Stimulated activated CD8-positive, alpha-beta memory T cell treated with anti-CD3 and anti-CD28 coated beads, Interleukin-4, amount 100 ng/mL, for 4 hours (primary cell): ENCODE data around the gene PCED1B.

Experiments used
- DNase-seq, 2 donors: peaks; one replicate each; pipeline ENCODE4 v3.0.0-alpha.2; 2020; ENCODE audit warnings: low read depth in 2 of 2, low spot score in 1 of 2

Gene PCED1B

GRCh38 chr12:47067176-47067575 is 12.2 kb upstream of the PCED1B start:
- no peak for DNase-seq

DNA sequence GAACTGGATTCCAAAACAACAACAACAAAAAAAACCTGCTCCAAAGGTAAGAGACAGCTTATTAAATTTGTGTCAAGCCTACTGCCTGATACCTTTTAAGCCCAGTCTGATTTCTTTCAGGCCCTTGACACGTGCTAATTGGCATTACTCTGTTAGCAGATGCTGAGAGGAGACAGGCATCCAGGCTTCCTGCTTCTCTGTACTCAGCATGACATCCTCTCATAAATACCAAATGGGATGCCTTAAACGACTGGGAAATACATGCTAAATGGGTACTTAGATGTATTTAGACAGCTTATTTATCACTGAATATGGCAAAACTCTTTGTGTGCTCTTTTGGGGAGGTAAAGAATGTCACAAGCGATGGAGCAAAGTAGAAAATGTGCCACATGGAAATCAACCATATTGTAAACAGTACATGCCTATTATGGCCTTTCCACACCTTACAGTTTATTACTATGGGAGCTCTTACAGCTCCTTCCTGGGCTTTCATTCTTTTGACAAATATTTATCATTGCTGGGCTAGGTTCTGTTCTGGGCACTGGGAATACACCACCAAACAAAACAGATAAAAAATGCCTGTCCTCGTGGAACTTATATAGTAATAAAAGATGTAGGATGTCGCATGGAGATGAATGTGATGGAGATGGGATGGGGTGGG is 11.5 kb upstream of the PCED1B start:
- DNase-seq: no peak

- no peak for DNase-seq
Observed at GRCh38 chr12:47068539-47068938, 10.9 kb upstream of the PCED1B start.

- DNase-seq: no peak
Observed at GRCh38 chr12:47070310-47070709, 9.1 kb upstream of the PCED1B start.

DNA sequence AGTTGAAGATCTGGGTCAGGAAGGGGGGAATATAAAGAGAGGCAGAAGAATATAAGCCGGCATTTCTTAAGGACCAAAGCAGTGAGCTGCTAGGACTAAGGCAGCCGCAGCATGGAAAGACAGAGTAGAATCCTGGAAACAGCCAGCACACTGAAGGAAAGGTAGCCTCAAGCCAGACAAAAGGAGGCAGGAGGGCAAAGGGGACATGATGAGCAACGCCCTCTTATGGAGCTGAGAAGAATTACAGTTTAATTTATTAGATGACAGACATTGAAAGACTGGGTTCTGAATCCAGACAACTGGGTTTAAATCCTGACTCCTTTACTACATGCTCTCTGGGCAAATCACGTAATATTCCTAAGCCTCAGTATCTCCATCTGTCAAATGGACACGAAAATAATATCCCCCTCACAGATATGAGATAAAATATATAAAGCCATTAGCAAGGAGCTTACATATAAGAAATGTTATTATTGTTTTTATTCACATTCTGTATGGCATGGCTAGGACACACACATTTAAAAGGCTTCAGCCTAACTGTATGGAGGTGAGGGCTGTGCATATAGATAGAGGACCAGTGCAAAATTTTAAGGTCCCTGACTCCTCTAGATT is 8.1 kb upstream of the PCED1B start:
- no peak for DNase-seq

GRCh38 chr12:47073951-47074350 is 5.5 kb upstream of the PCED1B start:
- no peak for DNase-seq

DNA sequence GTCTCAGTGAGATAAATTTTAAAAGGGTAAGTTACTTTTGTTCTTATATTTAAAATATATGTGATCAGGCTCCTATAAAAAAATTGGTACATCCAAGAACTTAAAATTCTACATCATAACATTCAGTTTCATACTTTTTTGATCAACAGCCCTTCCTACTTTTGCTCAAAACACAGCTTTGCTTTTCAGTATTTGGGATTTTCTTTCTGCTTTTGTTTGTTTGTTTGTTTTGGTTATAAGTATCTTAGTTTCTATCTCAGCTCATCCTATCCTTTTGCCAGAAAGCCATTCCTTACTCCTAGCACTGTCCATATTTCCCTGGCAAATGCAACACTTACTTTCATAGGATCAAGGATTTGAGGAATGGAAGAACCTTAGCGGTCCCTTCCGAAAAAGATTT is 4.7 kb upstream of the PCED1B start:
- DNase-seq: no peak

DNA sequence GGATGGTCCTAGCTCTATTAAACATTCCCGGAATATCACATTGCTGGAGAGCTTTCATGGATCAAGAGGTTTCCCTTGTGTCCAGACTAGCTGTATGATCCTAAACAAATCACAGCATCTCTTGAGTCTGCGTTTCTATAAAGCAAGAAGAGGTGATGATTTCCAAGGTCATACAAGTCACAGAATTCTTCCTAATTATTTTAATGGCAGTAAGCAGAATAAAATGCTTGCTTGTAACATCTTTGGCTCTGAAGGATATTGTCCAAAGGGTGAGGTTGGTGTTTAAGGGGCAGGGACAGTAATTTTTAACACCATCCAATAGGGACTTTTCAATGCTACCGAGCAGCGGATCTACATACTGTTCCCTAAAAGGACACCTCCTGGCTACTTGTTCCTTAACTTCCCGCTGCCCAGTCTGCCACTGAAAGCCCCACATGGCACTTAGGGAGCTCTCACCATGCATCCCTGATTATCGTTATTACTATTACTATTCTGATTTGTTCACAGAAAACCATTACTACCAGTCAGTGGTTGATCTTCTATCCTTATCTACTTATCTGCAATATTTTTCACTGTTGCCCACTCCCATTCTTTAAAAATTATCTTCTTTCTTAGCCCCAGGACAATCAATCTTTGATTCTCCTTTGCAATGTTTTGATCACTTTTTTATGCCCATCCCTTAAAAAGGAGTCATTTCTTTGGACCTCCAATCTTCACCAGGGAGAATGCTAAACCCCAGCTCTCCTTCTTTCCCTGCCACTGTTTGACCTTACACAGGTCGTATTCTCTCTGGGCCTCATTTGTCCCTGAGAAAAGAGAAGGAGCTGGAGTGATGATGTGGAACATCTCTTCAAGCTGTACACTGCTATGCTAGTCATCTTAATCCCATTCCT is 4.0 kb upstream of the PCED1B start:
- no peak for DNase-seq

- no peak for DNase-seq
Observed at GRCh38 chr12:47077206-47078085, 2.0 kb upstream of the PCED1B start.

- DNase-seq: no peak
Observed at GRCh38 chr12:47078086-47078395, 1.4 kb upstream of the PCED1B start.

DNA sequence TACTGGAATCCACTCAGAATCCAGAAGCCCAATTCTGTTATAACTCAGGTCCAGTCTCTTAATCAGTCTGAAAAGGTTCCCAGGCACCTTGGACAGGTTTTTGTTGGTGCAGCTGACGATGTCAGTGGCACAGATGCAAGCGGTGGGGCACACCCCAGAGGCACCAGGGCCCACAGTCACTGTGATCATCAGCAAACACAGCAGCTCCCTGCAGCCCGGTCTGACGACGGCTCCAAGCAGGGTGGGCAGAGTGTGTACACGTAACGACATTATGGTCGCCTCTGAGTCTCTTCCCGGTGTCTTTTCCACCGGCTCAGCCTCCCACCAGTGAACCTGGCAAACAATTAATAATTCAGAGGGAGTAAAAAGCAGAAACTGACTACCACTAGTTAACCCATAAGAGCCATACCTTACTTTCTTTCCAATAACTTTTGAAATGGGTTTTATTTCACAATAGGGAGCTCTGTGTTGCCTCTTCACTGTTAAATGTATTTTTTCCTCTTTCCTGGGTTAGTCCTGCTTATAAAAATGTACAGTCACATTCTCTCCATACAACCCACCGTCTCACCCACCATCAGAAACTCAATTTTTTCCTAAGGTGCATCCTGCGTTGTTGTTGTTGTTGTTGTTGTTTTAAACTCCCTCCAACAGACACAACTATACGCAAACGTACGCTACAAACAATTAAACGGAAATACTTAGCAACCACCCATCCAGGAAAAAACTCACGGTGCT is 521 bp upstream of the PCED1B start:
- DNase-seq: peak in 1 of 2 donors; percentile 14

DNA sequence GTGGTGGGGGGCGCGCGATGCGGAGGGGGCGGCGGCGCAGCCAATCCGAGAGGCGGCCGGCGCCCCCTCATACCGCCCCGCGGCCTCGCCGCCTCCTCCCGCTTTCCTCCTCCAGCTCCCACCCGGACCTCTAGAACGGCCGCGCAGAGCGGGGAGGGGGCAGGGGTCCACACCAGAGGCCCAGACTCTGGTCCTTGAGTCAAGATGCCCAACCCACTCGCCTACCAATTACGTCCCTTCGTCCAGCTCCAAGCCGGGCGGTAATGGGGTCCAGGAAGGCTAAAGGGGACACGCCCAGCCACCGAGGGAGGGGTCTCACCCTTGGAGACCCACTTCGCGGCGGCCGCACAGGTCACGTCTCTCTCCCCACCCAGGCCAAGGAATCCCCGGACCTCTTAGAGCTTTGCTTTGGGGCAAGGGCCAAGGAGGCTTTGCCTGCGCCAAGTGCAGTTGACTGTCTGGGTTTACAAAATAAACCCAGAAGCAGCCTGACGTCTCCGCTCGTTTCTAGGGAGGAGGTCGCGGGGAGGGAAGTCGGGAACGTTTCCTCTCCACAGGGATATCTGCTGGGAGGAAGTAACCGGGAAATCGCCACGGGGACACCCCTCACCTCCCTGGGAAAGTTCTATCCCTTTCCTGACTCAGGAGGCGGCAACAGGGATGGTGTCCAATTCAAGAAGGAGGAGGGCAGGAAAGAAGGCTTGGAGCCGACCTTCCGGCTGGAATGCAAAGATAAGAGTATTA is 732 bp downstream of the PCED1B start:
- peak in 1 of 2 donors; percentile 21 for DNase-seq

GRCh38 chr12:47080725-47081502 is 1.5 kb downstream of the PCED1B start:
- peak; percentile 32 to 38 for DNase-seq

- DNase-seq: no peak
Observed at GRCh38 chr12:47082283-47082682, 2.9 kb downstream of the PCED1B start.

DNA sequence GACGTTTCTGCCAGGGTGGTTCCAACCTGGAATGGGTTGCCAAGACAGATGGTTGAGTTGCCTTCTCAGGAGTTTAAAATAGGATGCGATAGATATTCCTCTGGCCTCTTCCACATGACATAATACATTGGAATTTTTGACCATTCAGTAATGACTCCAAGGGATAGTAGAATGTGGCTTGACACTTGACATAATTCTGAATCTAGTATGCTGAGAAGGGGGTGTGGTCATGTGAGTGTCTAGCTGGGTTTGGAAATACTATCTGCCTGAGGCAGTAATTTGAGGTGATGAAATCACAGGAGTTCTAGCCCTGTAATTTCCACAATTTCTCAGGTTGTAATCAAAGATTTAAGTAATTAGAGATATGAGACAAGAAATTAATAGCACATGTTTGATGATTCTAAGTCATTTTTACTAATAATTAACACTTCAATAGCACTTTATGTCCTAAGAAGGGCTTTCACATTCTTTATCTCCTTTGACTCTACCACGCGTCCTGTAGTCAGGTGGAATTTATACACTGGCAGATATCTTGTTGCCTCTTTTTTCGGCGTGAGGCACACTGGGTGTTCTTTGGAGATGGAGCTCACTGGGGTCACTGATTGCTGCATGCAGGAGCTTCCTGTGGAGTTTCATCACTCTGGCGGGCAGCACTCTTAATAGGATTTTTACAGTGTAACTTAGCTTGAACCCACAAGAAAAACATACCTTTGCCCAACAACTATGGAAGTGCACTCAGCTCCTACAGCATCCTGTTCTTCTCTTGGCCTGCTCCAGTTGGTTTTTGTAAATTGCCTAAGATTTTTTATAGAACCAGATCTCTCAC is 3.6 kb downstream of the PCED1B start:
- DNase-seq: no peak

- DNase-seq: no peak
Observed at GRCh38 chr12:47084172-47084571, 4.8 kb downstream of the PCED1B start.

- DNase-seq: peak; percentile 16 to 23
Observed at GRCh38 chr12:47085815-47086252, 6.4 kb downstream of the PCED1B start.

DNA sequence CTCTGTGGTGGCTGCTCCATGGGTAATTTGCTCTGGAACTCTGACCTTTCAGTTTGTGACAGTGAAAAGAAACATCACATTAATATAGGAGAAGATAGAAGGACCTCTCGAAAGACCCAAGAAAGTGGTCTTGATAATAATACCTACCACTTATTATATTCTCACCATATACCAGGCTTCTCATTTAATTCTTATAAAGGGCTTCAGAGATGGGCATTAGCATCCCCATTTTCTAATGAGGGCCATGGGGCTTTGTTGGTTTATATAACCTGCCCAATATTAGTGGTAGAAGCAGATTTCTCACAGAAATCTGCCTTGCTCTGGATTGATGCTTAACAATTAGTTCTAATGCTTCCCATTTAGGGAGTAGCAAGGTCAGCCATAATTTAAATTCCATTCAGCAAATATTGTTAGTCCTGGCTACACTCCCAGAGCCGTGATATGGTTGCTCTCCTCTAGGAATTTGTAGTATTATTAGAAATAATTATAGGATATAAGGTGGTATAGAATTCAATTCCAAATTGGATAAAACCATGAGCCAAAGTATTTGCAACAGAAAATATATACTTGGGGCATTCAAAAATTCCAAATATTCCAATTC is 7.8 kb downstream of the PCED1B start:
- DNase-seq: no peak
